ENCODE measurements around the gene TARS3.

DNA sequence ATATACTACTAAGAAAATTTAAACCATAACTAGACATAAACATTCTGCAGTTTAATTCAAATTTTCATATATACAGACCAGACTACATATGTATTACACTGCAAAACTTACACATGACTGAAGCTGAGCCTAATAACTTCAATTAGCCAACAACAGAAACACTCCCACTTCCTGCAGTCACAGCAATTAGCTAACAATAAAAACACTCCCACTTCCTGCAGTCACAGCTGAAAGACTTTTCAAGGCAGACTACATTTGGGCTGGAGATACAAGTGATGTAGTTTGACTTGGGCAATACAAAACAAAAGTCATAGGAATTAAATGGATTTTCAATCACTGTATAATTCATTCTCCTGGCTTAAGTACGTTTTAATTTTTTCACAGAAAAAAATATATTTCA lies 82.4 kb downstream of the TARS3 start:
- TF ChIP-seq CTCF (IDR thresholded peaks at IDR 0.05; ENCODE audit: low read depth, low read length) (no peak), EZH2phosphoT487 (IDR thresholded peaks at IDR 0.05; ENCODE audit: low read depth) (no peak)

Measured in OCI-LY3 (cell line).